IPS-18a (cell line): ENCODE measurements around the gene PYGO2.
A peak's percentile ranks its signal among the peaks of the same experiment; 100 is the strongest.

Experiments used
- H3K27ac ChIP-seq: one replicate; pipeline ENCODE4 v1.5.1; 2013; ENCODE audit warnings: low read length
- H3K27me3 ChIP-seq: one replicate; pipeline ENCODE4 v1.6.1; 2013; ENCODE audit warnings: mild to moderate bottlenecking, low read length; ENCODE audit not compliant: control insufficient read depth, insufficient read depth
- H3K36me3 ChIP-seq: one replicate; pipeline ENCODE4 v1.6.1; 2013; ENCODE audit warnings: low read depth, low read length; ENCODE audit not compliant: control insufficient read depth
- H3K4me1 ChIP-seq: one replicate; pipeline ENCODE4 v1.6.1; 2013; ENCODE audit warnings: low read depth, low read length; ENCODE audit not compliant: control insufficient read depth
- H3K4me3 ChIP-seq: one replicate; pipeline ENCODE4 v1.5.1; 2013; ENCODE audit warnings: low read length
- H3K9ac ChIP-seq: one replicate; pipeline ENCODE4 v1.6.1; 2013; ENCODE audit warnings: mild to moderate bottlenecking, low read length, moderate library complexity
- H3K9me3 ChIP-seq: one replicate; pipeline ENCODE4 v1.6.1; 2013; ENCODE audit warnings: low read depth, low read length; ENCODE audit not compliant: control insufficient read depth

Gene PYGO2

GRCh38 chr1:154955718-154956543, 5.7 kb downstream of the PYGO2 start, which contains the start of gene PBXIP1:
TSS of gene PBXIP1 (minus strand) at chr1:154956099. CDS start at chr1:154953721, 2,378 bp downstream.
- Histone ChIP-seq H3K27me3 (no peaks in the 10 kb centered on the region), H3K4me3 (peak within 1 kb of the TSS; percentile 70), H3K27ac (peak within 1 kb of the TSS; percentile 79), H3K4me1 (peaks cover 28% of the 10 kb centered on the region), H3K36me3 (peaks cover 9% of the 10 kb centered on the region), H3K9me3 (no peaks in the 10 kb centered on the region), H3K9ac (peak within 1 kb of the TSS; percentile 80)

GRCh38 chr1:154955039-154955717, 6.4 kb downstream of the PYGO2 start:
- H3K4me1 ChIP-seq, result peaks cover 23% of the 10 kb centered on the region
- peak overlapping the region; percentile 70 for H3K4me3 ChIP-seq
- H3K9me3 ChIP-seq, result no peaks in the 10 kb centered on the region
- H3K27me3 ChIP-seq, result no peaks in the 10 kb centered on the region
- H3K9ac ChIP-seq, result peak overlapping the region; percentile 80
- H3K27ac ChIP-seq, result peak overlapping the region; percentile 79
- peaks cover 9% of the 10 kb centered on the region for H3K36me3 ChIP-seq

GRCh38 chr1:154954541-154954940, 7.0 kb downstream of the PYGO2 start:
- Histone ChIP-seq H3K27ac (no peak overlapping the region), H3K4me1 (peaks cover 23% of the 10 kb centered on the region), H3K36me3 (peaks cover 9% of the 10 kb centered on the region), H3K27me3 (no peaks in the 10 kb centered on the region), H3K4me3 (peak overlapping the region; percentile 70), H3K9ac (peak overlapping the region; percentile 80), H3K9me3 (no peaks in the 10 kb centered on the region)

GRCh38 chr1:154953611-154954038, 8.0 kb downstream of the PYGO2 start:
- no peak overlapping the region for H3K9ac ChIP-seq

GRCh38 chr1:154952664-154953063, 8.9 kb downstream of the PYGO2 start:
- H3K36me3 ChIP-seq, result peaks cover 3% of the 10 kb centered on the region
- no peaks in the 10 kb centered on the region for H3K27me3 ChIP-seq
- H3K27ac ChIP-seq, result no peak overlapping the region
- H3K9me3 ChIP-seq, result no peaks in the 10 kb centered on the region
- no peak overlapping the region for H3K4me3 ChIP-seq
- no peak overlapping the region for H3K9ac ChIP-seq
- H3K4me1 ChIP-seq, result peaks cover 23% of the 10 kb centered on the region

More at GRCh38 chr1:154953611-154954038, 8.0 kb downstream of the PYGO2 start:
- peaks cover 6% of the 10 kb centered on the region for H3K36me3 ChIP-seq
- no peaks in the 10 kb centered on the region for H3K27me3 ChIP-seq
- H3K4me1 ChIP-seq, result peaks cover 23% of the 10 kb centered on the region
- no peak overlapping the region for H3K4me3 ChIP-seq
- no peaks in the 10 kb centered on the region for H3K9me3 ChIP-seq
- no peak overlapping the region for H3K27ac ChIP-seq

GRCh38 chr1:154951901-154952657, 9.5 kb downstream of the PYGO2 start:
- Histone ChIP-seq H3K9ac (no peak overlapping the region), H3K4me3 (no peak overlapping the region), H3K9me3 (no peaks in the 10 kb centered on the region), H3K4me1 (peaks cover 22% of the 10 kb centered on the region), H3K27ac (no peak overlapping the region), H3K36me3 (peaks cover 3% of the 10 kb centered on the region), H3K27me3 (no peaks in the 10 kb centered on the region)

- Histone ChIP-seq H3K4me1 (no peaks in the 10 kb centered on the region), H3K9ac (no peak overlapping the region), H3K36me3 (peaks cover 3% of the 10 kb centered on the region)
Observed at GRCh38 chr1:154948079-154948478, 13.5 kb downstream of the PYGO2 start.

GRCh38 chr1:154945962-154946850, 15.4 kb downstream of the PYGO2 start:
- Histone ChIP-seq H3K4me1 (no peaks in the 10 kb centered on the region), H3K27me3 (no peaks in the 10 kb centered on the region), H3K27ac (no peak overlapping the region), H3K36me3 (peaks cover 2% of the 10 kb centered on the region), H3K4me3 (no peak overlapping the region), H3K9ac (no peak overlapping the region), H3K9me3 (no peaks in the 10 kb centered on the region)

More at GRCh38 chr1:154948079-154948478, 13.5 kb downstream of the PYGO2 start:
- H3K27ac ChIP-seq, result no peak overlapping the region
- no peaks in the 10 kb centered on the region for H3K27me3 ChIP-seq
- H3K4me3 ChIP-seq, result no peak overlapping the region
- no peaks in the 10 kb centered on the region for H3K9me3 ChIP-seq

- Histone ChIP-seq H3K27me3 (no peaks in the 10 kb centered on the region), H3K4me1 (peaks cover 3% of the 10 kb centered on the region), H3K9me3 (no peaks in the 10 kb centered on the region), H3K4me3 (no peak overlapping the region), H3K36me3 (no peaks in the 10 kb centered on the region), H3K9ac (no peak overlapping the region), H3K27ac (no peak overlapping the region)
Observed at GRCh38 chr1:154945160-154945961, 16.2 kb downstream of the PYGO2 start.
